ENCODE results near the gene CFAP300.

GRCh38 chr11:102012946-102013345 is 34.3 kb upstream of the CFAP300 start:
- TF ChIP-seq CTCF (conservative IDR thresholded peaks at IDR 0.05; ENCODE audit: low read depth, low read length), result no peak
- TF ChIP-seq EZH2phosphoT487 (IDR thresholded peaks at IDR 0.05; ENCODE audit: borderline replicate concordance, low read length), result no peak

Data from PC-3 (cell line).